Stimulated activated CD8-positive, alpha-beta memory T cell treated with anti-CD3 and anti-CD28 coated beads, Interleukin-2, amount 100 ng/mL, for 48 hours (primary cell): Measurements from ENCODE around the gene ATP6V0A1.

ENCODE experiments used
- DNase-seq, 2 donors: peaks; one replicate each; pipeline ENCODE4 v3.0.0-alpha.2; 2020; ENCODE audit warnings: low read depth in 2 of 2

Gene ATP6V0A1

DNA sequence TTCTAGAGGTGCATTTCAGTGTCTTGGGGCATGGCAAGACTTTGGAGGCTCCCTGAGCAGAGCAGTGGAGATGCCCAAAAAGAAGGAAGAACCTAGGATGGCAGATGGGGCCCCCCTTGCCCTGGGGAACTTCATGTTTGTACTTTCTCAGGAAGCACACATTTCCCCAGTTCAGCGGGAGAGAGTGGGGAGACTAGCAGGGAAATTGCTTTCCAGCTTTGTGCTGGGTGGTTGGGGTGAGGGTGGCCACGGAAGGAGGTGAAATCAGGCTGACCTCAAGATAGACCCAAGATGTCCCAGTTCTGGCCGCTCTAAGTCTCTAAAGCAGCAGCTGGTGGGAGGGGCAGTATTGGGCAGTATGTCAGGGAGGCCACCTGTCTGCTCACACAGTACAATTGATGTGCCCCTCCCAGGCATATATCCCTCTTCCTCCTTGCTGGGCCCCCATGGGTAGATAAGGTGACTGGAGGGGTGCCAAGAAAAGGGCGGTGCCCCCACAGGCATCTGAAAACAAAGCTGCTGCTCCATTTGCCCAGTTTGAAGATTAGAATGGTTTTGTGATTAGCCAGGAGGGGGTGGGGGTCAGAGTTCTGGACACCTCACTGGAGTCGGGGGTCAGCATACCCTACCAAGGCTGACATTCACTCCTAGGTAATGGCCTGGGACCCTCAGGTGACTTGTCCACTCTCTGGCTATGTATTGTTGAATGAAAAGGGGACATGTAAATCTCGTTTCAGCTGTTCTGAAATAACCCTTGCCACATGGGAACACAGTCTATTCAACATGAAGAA is 60.3 kb downstream of the ATP6V0A1 start:
- DNase-seq: no peak

GRCh38 chr17:42519546-42520491 is 61.1 kb downstream of the ATP6V0A1 start:
- no peak for DNase-seq

DNA sequence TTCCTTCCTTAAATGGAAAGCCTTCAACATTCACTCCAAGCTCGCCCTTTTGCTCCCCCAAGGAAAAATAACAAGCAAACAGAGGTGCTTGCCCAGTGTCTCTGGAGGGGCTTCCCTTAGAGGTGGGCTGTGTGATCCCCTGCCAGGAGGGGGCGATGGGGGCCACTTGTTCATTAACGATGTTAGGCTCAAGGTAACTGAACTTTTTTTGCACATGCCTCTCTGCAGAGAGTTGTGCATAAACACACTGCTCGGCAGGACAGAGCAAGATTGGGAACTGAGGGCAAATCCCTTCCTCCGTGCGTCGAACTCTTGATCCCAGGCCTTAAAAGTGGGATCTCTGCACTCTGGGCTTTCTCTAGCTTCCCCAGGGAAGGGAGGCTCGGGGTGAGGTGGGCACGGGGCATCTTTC is 61.9 kb downstream of the ATP6V0A1 start:
- peak in 1 of 2 donors; percentile 21 for DNase-seq

DNA sequence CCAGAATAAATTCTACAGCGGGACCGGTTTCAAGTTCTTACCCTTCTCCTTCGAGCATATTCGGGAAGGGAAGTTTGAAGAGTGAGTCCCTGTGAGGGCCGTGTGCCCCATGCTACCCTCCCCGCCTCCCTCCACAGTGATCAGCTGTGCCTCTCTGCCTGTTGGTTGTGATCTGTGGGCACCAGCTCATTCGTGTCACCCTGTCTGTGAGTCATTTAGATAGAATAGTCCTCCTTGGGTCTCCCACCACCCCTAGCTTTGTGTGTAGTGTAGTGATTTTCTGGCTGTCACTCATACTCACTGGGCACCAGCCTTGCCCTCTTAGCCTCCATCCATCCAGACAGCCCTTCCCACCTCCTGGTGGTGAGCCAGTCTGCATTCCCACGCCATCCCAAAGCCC is 62.4 kb downstream of the ATP6V0A1 start:
- no peak for DNase-seq

GRCh38 chr17:42521666-42522262 is 63.1 kb downstream of the ATP6V0A1 start:
- DNase-seq: no peak

DNA sequence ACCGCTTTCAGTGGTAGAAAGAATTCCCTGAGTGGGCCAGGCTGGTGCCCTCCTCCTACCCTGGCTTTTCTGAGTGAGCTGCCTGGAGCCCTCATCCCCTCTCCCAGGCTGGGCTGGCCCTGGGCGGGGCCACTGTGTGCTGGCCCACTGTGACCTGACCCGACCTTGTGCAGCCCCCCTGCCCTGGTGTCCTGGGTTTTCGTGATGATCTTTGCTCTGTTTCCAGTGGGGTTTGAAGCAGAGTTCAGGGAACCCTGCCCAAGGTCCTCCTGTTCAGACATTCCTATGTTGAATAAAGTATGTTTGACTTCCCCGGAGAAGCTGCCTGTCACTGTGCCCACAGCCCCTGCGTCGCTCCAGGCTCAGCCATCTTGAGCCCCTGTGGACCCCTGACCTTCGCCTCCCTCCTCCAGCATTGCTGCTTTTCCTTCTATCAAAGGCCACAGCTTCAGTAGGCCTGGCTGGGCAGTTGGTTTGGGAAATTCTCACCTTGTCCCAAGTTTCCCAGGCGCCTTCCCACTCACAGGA is 63.6 kb downstream of the ATP6V0A1 start:
- DNase-seq: no peak

GRCh38 chr17:42522798-42523278 is 64.2 kb downstream of the ATP6V0A1 start:
- DNase-seq: no peak

- DNase-seq: no peak
Measured at GRCh38 chr17:42525221-42525620, 66.5 kb downstream of the ATP6V0A1 start.

DNA sequence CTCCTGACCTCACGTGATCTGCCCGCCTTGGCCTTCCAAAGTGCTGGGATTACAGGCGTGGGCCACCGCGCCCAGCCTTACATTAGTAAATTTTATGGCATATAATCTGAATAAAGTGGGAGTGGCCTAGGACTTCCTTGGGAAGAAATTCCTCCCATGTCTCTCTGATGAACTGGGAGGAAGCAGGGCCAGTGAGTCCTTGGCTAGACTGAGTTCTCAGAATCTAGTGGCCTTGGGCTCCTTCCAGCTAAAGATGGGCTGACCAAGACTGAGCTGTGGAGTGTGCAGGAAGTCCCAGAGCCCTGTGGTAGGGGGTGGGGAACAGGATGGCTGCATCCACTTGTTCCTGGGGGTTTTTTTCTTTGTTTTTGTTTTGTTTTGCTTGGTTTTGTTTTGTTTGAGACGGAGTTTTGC is 67.4 kb downstream of the ATP6V0A1 start:
- no peak for DNase-seq

- no peak for DNase-seq
Measured at GRCh38 chr17:42527932-42528331, 69.3 kb downstream of the ATP6V0A1 start.

- DNase-seq: no peak
Measured at GRCh38 chr17:42529061-42529460, 70.4 kb downstream of the ATP6V0A1 start.

DNA sequence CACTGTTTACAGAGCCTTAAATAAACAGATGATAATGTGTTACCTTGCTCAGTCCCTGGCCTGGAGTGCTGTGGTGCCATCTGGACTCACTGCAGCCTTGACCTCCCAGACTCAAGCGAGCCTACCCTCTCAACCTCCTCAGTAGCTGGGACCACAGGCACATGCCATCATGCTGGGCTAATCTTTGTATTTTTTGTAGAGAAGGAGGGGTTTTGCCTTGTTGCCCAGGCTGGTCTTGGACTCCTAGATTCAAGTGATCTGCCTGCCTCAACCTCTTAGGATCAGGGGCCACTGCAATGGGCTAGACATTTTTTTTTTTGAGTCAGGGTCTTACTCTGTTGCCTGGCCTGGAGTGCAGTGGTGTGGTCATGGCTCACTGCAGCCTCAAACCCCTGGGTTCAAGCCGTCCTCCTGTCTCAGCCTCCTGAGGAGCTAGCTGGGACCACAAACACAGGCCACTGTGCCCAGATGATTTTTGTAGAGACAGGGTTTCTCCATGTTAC is 72.3 kb downstream of the ATP6V0A1 start:
- DNase-seq: no peak

DNA sequence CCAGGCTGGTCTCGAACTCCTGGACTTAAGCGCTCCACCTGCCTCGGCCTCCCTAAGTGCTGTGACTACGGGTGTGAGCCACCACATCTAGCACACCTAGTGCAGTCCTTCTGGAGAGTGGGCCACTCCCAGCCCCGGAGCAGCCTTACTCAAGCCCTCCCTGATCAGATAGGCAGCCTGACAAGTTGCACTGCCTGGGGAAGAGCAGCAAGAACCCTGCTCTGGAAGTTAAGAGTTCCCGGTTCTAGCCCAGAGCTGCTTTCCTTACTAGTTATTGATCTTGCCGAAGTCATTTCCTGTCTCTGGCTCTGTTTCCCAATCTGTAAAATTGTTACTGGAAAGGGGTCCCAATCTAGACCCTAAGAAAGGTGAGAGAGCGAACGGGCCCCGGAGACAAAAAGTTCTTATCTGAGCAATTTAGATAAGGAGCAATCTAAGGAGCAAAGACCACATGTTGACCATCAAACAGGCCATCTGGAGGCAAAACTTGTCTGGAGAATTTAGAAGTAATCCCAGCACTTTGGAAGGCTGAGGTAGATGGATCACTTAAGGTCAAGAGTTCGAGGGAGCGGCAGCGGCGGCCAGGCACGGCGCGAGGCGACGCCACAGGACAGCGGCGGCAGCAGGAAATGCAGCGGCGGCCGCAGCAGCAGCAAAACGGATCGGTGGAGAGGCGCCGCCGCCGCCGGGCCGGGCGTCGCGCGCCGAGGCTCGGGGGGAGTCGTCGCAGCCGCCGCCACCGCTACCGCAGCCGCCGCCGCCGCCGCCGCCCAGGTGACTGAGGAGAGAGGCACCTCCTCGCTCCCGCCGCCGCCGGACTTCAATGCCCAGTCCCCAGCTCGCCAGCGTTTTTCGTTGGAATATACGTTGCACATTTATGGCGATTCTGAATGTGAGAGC is 73.0 kb downstream of the ATP6V0A1 start:
- DNase-seq: peak; percentile 32 to 37

GRCh38 chr17:42535155-42536047 is 76.7 kb downstream of the ATP6V0A1 start:
- no peak for DNase-seq

DNA sequence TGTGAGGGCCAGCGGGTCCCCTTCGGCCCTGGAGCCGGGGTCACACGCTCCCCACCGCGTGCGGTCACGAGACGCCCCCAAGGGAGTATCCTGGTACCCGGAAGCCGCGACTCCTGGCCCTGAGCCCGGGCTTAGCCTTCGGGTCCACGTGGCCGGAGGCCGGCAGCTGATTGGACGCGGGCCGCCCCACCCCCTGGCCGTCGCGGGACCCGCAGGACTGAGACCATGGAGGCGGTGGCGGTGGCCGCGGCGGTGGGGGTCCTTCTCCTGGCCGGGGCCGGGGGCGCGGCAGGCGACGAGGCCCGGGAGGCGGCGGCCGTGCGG is 77.3 kb downstream of the ATP6V0A1 start, which contains the start of gene NAGLU:
Gene NAGLU, plus strand, starts transcription at position 194 of the 324 bp plus-strand sequence. Its CDS starts 32 bp downstream, at position 226.
- peak; percentile 84 to 86 for DNase-seq

- DNase-seq: peak; percentile 68 to 73
Measured at GRCh38 chr17:42536372-42537155, 77.9 kb downstream of the ATP6V0A1 start.

GRCh38 chr17:42537156-42537805 is 78.6 kb downstream of the ATP6V0A1 start:
- no peak for DNase-seq

DNA sequence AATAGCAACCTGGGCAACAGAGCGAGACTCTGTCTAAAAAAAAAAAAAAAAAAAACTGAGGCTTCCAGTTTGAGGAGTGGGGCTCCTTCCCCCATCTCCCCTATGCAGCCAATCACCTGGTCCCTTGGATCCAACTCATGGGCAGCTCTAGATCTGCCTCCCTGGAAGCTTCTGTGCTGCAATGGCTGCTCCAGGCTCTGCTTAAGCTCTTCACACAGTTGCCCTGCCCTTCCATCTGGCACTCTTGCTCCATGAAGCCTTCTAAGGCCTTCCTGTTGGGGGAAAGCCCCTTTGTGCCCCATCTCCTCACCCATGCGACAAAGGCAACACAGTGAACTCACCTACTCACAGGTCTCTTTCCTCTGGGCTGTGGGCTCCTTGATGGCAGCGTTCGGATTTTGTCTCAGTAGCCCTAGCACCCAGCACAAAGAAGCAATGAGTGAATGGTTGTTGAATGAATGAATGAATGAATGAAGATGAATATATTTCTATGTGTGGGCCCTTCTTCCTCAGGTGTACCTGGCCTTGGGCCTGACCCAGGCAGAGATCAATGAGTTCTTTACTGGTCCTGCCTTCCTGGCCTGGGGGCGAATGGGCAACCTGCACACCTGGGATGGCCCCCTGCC is 79.3 kb downstream of the ATP6V0A1 start:
- no peak for DNase-seq
